GM19239 (cell line): ENCODE measurements around the gene DSCAML1.

Source experiments
- DNase-seq: peaks from one replicate; pipeline ENCODE4 v3.0.0; 2011; ENCODE audit warnings: low spot score; ENCODE audit not compliant: insufficient read length
- FAIRE-seq: peaks from 2 replicates; lab custom pipeline; 2011; peaks lifted over from hg19 to GRCh38; lab: Jason Lieb, UNC

DSCAML1 gene

DNA sequence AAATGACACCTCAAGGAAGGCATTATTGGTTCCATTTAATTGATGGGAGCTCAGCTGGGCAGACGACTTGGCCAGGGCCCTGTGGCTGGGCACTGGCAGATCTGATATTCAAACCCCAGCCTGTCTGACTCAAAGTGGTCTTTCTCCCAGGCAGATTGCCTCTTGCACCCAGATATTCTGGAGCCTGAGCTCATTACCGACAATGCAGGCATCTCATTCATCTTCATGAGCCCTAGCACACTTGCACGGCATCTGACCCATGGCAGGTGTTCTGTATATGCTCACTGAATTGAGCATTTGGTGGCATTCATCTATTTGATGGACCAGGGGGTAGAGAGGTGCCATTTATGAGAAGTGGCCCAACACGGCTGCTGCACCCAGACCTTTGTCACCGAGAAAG, 193.1 kb downstream of the DSCAML1 start:
- DNase-seq, result no peak
- FAIRE-seq, result no peak

DNA sequence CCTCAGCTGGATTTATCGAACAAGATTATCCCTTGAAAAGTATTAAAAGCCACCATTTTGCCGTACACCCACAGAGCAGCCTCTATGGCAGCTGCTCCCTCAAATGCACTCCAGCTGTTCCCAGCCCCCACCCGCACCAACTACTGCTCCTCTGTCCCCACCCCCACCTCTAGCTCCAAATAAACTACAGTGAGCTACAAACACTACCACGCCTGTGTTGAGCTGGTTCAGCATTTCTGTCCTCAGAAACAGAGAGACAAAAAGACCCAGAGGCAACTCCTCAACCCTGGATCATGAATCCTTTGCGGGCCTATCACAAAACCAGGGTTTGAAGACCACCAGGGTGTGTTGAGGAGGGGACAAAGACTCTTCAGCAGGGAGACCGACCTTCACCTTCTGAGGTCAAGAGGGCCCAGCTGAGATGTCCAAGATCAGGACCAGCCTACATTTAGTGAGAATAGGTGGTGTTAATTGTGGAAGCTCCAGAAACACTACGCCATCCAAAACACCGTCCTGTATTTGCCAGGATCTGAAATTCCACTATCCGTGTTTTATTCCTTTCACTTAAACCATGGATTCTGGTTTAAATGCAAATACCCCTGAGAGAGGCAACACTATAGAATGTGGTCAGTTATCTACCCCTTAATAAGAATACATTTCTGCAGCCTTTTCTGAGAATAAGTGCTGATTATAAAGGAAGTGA, 195.9 kb downstream of the DSCAML1 start:
- FAIRE-seq, result no peak

DNA sequence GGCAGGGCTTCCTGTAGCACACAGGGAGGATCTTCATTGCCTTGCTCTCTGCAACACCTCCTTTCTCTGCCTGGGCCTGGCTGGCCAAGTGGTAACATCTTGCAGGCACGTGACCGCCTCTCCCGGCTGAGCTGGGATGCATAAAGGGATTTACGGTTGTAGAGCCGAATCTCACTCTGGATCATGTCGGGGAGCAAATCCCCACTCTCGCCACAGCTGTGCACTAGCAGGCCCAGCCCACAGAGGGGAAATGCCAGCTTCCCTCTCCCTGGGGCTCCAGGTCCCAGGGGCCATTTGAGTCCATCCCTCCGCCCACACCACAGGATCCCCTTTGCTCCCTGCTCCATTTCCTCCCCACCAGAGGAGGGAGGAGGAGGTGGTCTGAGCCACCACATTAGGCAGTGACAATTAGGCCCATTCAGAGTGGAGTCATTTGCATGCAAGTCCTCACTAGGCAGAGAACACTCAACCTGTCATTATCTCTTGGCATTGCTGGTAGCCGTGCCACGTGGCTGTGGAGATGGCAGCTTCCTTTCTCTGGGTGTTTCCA, 196.7 kb downstream of the DSCAML1 start:
- DNase-seq, result no peak
- no peak for FAIRE-seq

More for the DNA sequence above, 195.9 kb downstream of the DSCAML1 start:
- no peak for DNase-seq

DNA sequence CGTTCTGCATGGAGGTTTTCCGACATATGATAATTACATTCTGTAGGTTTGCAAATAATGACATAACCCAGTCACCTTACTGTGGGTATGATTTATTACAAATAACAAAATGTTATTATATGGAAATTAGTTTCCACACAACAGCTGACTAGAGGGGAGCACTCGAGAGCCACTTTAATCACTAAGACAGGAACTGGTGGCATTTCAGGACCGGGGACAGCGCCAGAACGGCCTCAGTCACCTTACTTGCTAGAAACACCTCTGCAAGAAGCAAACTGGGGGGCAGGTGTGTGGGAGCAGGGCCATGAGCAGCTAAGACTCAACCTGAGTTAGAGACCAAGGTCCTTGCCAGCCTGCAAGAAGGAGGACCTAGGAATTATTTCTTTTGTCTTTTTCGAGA, 199.9 kb downstream of the DSCAML1 start:
- DNase-seq, result peak; percentile 36
- no peak for FAIRE-seq

DNA sequence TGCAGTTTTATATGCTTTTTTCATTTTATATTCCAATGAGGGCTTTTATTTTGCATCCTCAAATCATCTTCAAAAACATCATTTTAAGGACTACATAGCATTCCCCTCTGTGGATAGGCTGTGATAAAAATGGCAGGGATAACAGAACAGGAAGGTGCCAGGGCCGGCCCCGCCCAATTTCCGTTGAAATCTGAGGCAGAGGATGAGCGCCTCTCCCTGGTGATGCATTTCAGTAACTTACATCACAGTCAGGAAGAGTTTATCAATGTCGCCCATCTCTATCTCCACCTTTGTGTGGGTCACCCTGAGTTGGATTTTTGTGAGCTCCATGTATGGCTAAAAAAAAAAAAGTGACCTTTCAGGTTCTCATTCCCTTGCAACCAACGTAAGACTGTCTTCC, 201.6 kb downstream of the DSCAML1 start:
- no peak for FAIRE-seq
- no peak for DNase-seq

DNA sequence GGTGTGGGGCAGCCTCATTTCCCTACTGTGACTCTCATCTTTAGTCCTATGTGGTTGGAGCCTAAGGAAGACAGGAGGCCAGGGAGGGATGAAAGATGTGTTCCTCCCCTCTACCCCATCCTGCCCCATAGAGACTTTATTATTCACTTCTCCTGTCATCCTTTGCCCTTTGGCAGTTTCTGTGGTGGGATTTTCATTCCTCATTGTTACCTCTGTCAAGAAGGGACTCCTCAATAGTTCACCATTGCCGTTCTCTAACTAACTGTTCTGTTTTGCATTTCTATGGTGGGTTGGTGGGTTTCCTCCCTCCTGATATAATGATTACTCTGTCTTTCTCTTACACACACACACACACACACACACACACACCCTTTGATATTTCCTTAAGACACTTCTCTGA, 202.3 kb downstream of the DSCAML1 start:
- FAIRE-seq, result no peak
- DNase-seq, result no peak

DNA sequence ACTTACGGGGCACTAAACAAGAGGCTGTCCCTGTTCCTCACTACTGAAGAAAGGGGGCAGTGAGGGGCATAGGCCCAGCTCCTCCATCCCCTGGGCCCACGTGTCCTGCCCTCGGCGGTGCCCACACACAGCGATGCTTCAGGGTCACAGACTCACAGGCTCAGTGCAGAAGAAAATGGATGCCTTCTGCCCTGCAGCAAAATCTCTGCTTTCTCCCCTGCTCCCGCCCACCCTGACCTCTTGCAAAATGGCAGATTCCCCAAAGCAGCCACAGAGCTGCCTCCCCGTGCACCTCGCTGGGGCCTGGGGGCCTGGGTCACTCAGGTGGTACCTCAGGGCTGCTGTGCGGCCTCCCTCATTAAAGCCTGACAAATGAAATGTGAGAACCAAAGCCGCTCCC, 204.0 kb downstream of the DSCAML1 start:
- no peak for FAIRE-seq

DNA sequence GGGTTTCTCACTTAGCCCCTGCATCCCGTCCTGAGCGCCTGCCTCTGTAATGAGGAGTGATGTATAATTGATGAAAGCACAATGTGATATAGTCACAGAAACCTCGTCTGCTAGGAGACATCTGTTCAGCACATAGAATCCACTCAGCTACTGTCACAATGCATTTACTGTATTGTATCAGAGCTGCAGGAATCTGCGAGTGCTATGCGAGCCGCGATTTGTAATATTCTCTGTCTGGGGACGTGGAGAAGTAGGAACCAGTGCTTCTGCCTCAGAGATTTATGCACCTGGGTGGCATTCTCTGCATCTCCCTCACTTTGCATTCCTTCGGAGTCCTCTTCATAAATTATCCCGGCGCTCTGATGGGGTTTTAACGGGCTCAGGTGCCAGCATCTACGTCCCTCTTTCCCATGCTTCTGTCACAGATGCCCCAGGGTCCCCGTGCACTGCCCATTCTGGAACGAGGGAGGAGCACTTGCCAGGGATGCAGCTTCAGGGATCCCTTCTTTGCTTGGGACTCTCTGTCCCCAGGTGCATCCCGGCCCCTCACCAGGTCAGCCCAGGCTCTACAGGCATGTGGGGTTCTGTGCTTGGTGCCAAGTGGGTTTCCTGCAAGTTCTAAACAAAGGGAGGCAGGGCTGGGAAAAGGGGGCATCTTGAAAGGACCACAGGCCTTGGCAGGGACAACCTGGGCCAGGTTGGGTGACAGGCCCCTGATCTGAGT, 205.5 kb downstream of the DSCAML1 start:
- DNase-seq, result no peak
- FAIRE-seq, result no peak

More for the DNA sequence above, 204.0 kb downstream of the DSCAML1 start:
- no peak for DNase-seq

DNA sequence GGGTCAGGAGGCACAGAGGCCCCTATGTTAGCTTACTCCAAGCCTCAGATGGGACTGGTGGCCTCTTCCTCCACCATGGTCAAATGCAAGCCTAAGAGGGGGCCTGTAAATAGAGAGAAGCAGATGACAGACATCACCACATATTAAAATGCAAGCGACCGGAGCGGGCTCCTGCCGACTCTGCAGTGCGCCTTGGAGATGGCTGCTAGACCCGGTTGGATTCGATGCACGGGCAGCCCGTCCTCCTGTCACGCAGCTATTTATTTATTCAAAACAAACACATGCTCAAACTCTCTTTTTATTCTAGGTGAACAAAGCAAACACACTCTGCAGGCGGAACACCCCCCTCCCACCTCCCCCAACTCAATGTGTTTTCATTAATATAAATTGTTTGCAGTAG, 208.0 kb downstream of the DSCAML1 start:
- DNase-seq (no peak), FAIRE-seq (no peak)

DNA sequence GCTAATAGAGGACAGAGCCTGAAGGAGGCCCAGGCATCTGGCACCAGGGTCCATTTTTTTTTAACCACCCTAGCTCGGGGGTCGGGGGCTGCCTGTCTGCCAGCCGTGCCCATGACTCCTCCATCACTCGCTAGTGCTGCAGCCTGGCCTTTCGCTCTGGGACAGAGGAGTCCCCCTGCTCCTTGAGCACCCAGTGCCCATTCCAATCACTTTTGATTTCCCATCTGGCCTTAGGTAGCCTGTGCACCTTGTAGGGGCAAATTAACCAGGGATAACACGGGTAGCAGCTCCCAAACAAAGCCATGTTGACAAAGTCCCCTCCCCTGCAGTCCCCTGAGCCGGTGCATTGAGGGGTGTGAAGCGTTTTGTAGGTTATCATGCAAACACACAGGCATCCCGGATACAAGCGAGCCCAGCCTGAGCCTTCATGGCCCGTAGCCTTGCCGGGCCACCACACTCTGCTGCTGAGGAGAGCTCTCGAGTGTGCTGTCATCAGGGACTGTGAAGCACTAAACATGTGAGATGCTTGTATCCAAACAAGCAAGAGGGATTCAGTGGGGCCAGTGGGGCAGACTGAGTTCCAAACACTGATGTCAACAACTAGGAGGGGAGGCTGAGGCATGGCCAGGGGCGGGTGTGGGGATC, 208.7 kb downstream of the DSCAML1 start:
- DNase-seq, result no peak
- FAIRE-seq, result no peak

DNA sequence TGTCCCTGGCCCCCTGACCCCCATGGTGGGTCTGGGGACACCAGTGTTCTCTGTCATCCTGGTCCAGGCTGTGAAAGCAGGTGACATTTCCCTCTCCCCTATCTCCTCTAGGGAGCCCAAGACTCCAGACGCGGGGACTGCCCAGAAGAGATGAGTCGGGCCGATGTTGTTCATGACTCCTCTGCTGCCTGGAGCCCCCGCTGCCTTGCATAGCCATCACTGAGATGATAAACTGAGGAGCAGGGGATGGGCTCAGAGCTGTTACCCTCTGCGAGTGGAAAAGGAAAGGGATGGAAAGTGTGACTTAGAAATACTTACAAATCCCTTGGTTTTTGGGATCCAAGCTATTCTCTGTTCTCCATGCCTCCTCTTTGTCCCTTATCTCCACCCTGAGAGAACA, 209.6 kb downstream of the DSCAML1 start:
- no peak for DNase-seq
- FAIRE-seq, result no peak

DNA sequence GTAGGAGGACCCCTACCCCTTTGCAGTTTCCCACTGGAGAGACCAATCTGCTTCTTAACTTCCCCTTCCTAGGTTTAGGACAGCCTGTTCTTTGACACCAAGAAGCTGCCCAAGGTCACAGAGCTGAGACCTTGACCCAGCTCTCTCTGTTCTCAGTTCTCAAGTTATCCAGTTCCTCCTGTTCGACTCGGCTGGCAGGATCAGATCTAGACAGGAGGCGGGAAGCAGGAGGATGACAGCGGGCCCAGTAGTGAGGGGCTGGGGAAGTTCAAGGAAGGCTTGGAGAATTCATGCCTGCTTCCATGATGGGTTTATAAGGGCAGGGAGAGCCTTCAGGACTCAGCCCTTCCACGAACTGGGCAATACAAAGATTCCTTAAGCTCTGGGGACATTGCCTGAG, 210.6 kb downstream of the DSCAML1 start:
- FAIRE-seq (no peak), DNase-seq (no peak)

DNA sequence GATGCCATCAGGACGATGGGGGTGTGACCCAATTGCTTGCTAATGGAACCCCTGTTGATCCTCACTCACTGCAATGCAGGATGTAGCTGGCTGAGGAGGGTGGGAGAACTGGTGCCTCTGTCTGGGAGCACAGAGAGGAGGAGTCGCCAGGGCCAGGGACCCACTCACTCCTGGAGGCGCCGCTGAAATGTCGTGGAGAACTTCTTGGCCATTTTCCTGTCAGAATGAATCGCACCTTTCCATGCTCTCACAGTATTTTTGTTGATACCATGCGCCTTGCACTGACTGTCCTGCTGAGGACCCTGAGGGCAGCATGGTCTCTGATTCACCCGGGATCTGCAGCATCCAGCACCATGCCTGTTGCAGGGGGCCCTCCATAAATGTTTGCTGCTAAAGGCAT, 211.4 kb downstream of the DSCAML1 start:
- DNase-seq (no peak), FAIRE-seq (no peak)

DNA sequence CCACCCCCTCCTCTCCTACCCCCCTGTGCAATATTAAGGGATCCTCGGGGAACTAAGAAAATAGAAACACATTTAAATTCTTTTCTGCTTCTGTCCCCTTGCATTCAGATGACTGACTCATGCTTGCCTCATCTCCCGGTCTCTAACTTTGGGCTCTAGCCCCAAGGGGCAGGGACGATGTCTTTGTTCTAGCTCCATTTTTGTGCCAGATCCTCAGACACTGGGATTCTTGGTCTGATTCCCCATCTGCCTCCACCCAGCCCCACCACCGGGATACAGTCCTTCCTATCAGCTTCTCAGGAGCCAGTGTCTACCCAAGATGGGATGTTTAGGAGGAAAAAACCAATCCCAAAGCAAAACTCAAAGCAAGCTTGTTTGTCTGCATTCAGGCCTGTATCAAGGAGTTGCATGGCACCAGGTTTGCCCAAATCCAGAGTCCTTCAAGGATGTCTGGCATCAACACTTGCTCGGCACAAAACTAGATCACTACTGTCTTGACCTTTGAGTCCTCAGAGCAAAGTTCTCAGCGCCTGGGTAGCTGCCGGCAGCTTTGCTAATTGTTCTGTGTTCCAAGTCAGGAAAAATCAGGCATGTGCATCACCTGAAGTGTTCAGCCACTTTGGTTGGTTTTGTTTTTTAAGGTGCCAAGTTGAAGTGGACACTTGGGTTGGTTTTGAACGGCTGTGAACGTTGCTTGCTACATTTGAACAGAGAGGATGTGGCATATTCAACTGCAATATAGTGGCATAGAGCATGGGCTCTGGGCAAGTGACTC, 212.8 kb downstream of the DSCAML1 start:
- DNase-seq (no peak), FAIRE-seq (no peak)

DNA sequence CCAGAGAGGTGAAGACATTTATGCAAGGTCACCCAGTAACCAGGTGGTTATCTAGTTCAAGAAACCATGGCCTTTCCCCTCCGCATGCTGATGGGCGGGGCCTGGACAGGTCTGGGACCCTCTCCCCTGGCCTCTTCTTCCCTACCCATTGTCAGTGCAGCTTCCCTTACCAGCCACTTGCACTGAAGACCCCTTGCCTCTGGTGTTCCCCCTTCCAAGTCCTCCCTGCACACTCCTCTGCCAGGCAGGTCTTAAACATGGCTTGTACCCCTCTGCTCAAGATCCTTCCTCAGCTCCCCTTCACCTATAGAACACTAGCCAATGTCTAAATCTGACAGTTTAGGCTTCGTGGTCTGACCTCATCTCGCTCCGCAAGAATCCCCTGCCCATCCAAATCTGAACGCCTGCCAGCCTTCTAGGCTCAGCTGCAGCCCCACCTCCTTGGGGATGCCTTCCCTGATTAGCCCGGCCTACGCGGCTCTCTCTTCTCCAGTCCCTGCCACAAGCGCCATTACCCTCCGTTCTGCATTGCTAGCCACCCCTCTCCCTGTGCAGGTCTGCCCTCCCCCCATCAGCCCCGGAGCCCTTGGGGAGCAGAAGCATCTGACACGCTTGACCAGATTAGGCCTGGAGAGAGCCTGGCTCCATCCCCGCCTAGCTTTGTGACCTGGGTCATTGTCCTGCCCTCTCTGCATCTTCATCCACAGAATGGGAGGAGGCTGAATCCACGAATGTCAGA, 213.8 kb downstream of the DSCAML1 start:
- no peak for FAIRE-seq
- no peak for DNase-seq

DNA sequence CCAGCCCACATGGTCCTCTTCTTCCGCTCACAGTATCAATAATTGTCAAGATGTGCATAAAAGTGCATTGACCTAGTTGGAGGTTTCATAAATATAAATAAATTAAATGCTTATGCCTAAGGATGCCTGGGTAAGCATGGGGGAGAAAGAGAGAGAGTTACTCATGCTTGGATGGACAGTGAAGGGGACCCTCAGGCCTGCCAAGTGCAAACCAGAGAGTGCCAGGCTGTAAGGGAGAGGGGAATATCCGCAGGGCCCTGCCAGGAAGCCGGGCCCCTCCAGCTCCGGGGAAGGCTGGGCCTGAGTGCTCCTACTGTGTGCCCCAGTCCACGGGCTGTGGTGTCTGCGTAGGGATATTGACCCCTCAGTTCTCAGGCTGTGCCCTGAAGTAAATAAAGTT, 214.6 kb downstream of the DSCAML1 start:
- FAIRE-seq (no peak), DNase-seq (no peak)

DNA sequence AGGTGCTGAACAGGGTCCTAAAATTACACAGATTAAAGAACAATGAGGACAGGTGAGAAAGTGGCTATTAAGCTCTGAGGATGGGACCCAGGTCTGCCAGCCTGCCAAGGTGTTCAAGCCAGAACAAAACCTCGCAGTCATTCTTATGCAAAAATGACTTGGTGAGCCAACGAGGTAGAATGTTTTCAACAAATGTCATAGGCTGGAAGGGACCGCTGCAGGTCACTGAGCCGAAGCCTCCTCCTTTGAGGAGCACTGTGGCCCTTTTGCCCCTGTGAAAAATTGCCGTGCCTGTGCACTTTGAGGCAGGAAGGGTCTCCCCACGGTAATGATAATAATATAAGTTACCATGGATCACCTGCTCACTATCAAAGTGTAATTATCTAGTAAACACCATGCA, 216.2 kb downstream of the DSCAML1 start:
- DNase-seq, result no peak

DNA sequence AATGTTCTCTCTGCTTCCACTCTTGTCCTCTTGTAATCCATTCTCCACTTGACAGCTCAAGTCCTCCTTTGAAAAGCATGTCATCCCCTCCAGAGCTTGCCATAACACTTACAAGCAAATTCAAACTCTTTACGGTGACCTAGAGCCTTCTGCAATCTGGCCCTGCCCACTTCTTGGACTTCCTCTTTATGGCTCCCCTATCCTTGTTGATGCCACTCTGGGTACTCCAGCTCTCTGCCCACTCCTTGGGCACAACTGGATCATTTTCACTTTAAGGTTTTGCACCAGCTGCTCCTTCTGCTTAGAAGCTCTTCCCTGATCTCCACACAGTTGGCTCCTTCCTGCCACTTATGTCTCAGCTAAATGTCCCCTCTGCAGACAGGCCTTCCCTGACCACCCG, 217.9 kb downstream of the DSCAML1 start:
- no peak for FAIRE-seq
- no peak for DNase-seq

More for the DNA sequence above, 216.2 kb downstream of the DSCAML1 start:
- FAIRE-seq, result no peak

DNA sequence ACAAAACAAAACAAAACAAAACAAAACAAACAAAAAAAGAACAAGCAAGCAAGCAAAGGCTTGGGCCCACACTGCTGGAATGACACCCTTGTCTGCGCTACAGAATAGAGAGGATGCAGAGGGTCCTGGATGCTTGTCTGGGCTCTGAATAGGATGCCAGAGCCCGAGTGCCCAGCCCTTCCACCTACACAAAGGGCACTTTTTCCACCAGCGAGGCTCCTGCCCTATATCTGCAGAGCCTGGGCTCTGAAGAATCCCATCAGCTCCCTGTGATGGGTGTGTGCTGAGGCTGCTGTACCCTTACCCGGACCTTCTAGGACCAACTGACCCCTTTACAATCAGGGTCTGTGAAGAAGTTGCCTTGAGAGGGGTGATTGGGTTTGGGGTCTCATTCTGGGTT, 221.2 kb downstream of the DSCAML1 start:
- no peak for DNase-seq
- FAIRE-seq, result no peak

DNA sequence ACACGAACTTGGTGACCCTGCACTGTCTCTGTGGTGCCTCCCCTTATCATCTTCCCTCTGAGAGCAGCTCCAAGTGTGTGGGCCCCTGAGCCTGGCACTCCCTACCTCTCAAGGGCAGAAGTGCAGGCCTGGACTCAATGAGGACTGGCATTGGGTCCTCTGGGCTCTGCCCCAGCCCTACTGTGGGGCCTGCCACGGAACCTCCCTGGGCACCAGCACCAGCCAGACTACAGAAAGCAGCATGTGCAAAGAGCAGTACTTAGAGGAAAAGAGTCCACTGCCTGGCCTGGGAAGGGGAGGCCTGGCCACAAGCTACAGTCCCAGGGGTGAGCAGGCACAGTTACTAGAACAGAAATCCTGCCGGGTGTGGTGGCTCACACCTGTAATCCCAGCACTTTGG, 222.5 kb downstream of the DSCAML1 start:
- FAIRE-seq (no peak), DNase-seq (no peak)
